ENCODE data around the gene KRTAP19-4.
"Not testable (repeated sequence)": the region's sequence is repeated elsewhere in the genome, so short reads cannot be mapped to it uniquely, and the experiment has no call there.

KRTAP19-4 gene

GRCh38 chr21:30497065-30497464 lies at the start of gene KRTAP19-4:
KRTAP19-4 (minus strand) TSS chr21:30497165; CDS start chr21:30497110, 55 bp downstream.
- no peak within 1 kb of the TSS for H3K27ac Mint-ChIP-seq
- H3K36me3 Mint-ChIP-seq: no peaks in the 10 kb centered on the region
- H3K4me3 Mint-ChIP-seq: no peak within 1 kb of the TSS
- no peaks in the 10 kb centered on the region for H3K9me3 Mint-ChIP-seq (ENCODE audit: low read depth)
- H3K27me3 Mint-ChIP-seq: no peaks in the 10 kb centered on the region
- no peaks in the 10 kb centered on the region for H3K4me1 Mint-ChIP-seq (ENCODE audit: low read depth)

- H3K9me3 Mint-ChIP-seq (ENCODE audit: low read depth): peaks cover 4% of the 10 kb centered on the region
- no peak within 1 kb of the TSS for H3K4me3 Mint-ChIP-seq
- no peaks in the 10 kb centered on the region for H3K27me3 Mint-ChIP-seq
- H3K27ac Mint-ChIP-seq: no peak within 1 kb of the TSS
- H3K4me1 Mint-ChIP-seq (ENCODE audit: low read depth): no peaks in the 10 kb centered on the region
- no peaks in the 10 kb centered on the region for H3K36me3 Mint-ChIP-seq
Observed at GRCh38 chr21:30541764-30542163, 44.8 kb upstream of the KRTAP19-4 start, which contains the start of gene KRTAP19-6. KRTAP19-6 (minus strand) TSS chr21:30541864; CDS start chr21:30541833, 31 bp downstream.

GRCh38 chr21:30518876-30519275 lies 21.9 kb upstream of the KRTAP19-4 start:
- no peak overlapping the region for H3K4me3 Mint-ChIP-seq
- H3K27me3 Mint-ChIP-seq: peaks cover 1% of the 10 kb centered on the region
- no peaks in the 10 kb centered on the region for H3K4me1 Mint-ChIP-seq (ENCODE audit: low read depth)
- H3K9me3 Mint-ChIP-seq (ENCODE audit: low read depth): peaks cover 5% of the 10 kb centered on the region
- no peaks in the 10 kb centered on the region for H3K36me3 Mint-ChIP-seq
- no peak overlapping the region for H3K27ac Mint-ChIP-seq

- Mint-ChIP-seq H3K4me3 (no peak overlapping the region), H3K9me3 (ENCODE audit: low read depth) (peaks cover 5% of the 10 kb centered on the region), H3K4me1 (ENCODE audit: low read depth) (no peaks in the 10 kb centered on the region), H3K36me3 (no peaks in the 10 kb centered on the region), H3K27me3 (peaks cover 1% of the 10 kb centered on the region), H3K27ac (no peak overlapping the region)
Observed at GRCh38 chr21:30515681-30516080, 18.7 kb upstream of the KRTAP19-4 start.

GRCh38 chr21:30505621-30506205 lies 8.7 kb upstream of the KRTAP19-4 start:
- not testable (repeated sequence) for H3K36me3 Mint-ChIP-seq; H3K9me3 Mint-ChIP-seq (ENCODE audit: low read depth); H3K4me1 Mint-ChIP-seq (ENCODE audit: low read depth); H3K27ac Mint-ChIP-seq; H3K27me3 Mint-ChIP-seq; H3K4me3 Mint-ChIP-seq

- Mint-ChIP-seq H3K4me3 (no peak within 1 kb of the TSS), H3K36me3 (no peaks in the 10 kb centered on the region), H3K27me3 (no peaks in the 10 kb centered on the region), H3K27ac (no peak within 1 kb of the TSS), H3K4me1 (ENCODE audit: low read depth) (no peaks in the 10 kb centered on the region), H3K9me3 (ENCODE audit: low read depth) (no peaks in the 10 kb centered on the region)
Observed at GRCh38 chr21:30502041-30502440, 5.1 kb upstream of the KRTAP19-4 start, which contains the start of gene KRTAP19-5. KRTAP19-5 (minus strand) TSS chr21:30502141; CDS start chr21:30502090, 51 bp downstream.

- no peak within 1 kb of the TSS for H3K4me3 Mint-ChIP-seq
- no peaks in the 10 kb centered on the region for H3K4me1 Mint-ChIP-seq (ENCODE audit: low read depth)
- no peaks in the 10 kb centered on the region for H3K36me3 Mint-ChIP-seq
- no peak within 1 kb of the TSS for H3K27ac Mint-ChIP-seq
- H3K27me3 Mint-ChIP-seq: no peaks in the 10 kb centered on the region
- peaks cover 6% of the 10 kb centered on the region for H3K9me3 Mint-ChIP-seq (ENCODE audit: low read depth)
Observed at GRCh38 chr21:30491963-30492428, 5.0 kb downstream of the KRTAP19-4 start, which contains the start of gene KRTAP19-3. KRTAP19-3 (minus strand) TSS chr21:30492013; CDS start chr21:30491957, 56 bp downstream.

GRCh38 chr21:30487336-30487735 lies 9.6 kb downstream of the KRTAP19-4 start, which contains the start of gene KRTAP19-2:
KRTAP19-2 (minus strand) TSS chr21:30487436; CDS start chr21:30487348, 88 bp downstream.
- Mint-ChIP-seq H3K4me3 (no peak within 1 kb of the TSS), H3K4me1 (ENCODE audit: low read depth) (no peaks in the 10 kb centered on the region), H3K27me3 (no peaks in the 10 kb centered on the region), H3K9me3 (ENCODE audit: low read depth) (peaks cover 13% of the 10 kb centered on the region), H3K36me3 (no peaks in the 10 kb centered on the region), H3K27ac (no peak within 1 kb of the TSS)

GRCh38 chr21:30486180-30486579 lies 10.8 kb downstream of the KRTAP19-4 start:
- H3K9me3 Mint-ChIP-seq (ENCODE audit: low read depth): peaks cover 13% of the 10 kb centered on the region
- no peaks in the 10 kb centered on the region for H3K36me3 Mint-ChIP-seq
- H3K27ac Mint-ChIP-seq: no peak overlapping the region

GRCh38 chr21:30482130-30482529 lies 14.8 kb downstream of the KRTAP19-4 start:
- peaks cover 7% of the 10 kb centered on the region for H3K9me3 Mint-ChIP-seq (ENCODE audit: low read depth)
- H3K4me1 Mint-ChIP-seq (ENCODE audit: low read depth): no peaks in the 10 kb centered on the region
- H3K27me3 Mint-ChIP-seq: peaks cover 2% of the 10 kb centered on the region
- no peaks in the 10 kb centered on the region for H3K36me3 Mint-ChIP-seq
- H3K4me3 Mint-ChIP-seq: no peak overlapping the region
- H3K27ac Mint-ChIP-seq: no peak overlapping the region

More at GRCh38 chr21:30486180-30486579, 10.8 kb downstream of the KRTAP19-4 start:
- Mint-ChIP-seq H3K4me1 (ENCODE audit: low read depth) (no peaks in the 10 kb centered on the region), H3K27me3 (no peaks in the 10 kb centered on the region), H3K4me3 (no peak overlapping the region)

GRCh38 chr21:30480145-30480544 lies 16.8 kb downstream of the KRTAP19-4 start, which contains the start of gene KRTAP19-1:
KRTAP19-1 (minus strand) TSS chr21:30480367; CDS start chr21:30480317, 50 bp downstream.
- Mint-ChIP-seq H3K36me3 (no peaks in the 10 kb centered on the region), H3K4me1 (ENCODE audit: low read depth) (no peaks in the 10 kb centered on the region), H3K9me3 (ENCODE audit: low read depth) (no peaks in the 10 kb centered on the region), H3K27me3 (peaks cover 2% of the 10 kb centered on the region), H3K27ac (no peak within 1 kb of the TSS), H3K4me3 (no peak within 1 kb of the TSS)

GRCh38 chr21:30479259-30479658 lies 17.7 kb downstream of the KRTAP19-4 start:
- no peaks in the 10 kb centered on the region for H3K9me3 Mint-ChIP-seq (ENCODE audit: low read depth)
- H3K4me1 Mint-ChIP-seq (ENCODE audit: low read depth): no peaks in the 10 kb centered on the region
- no peaks in the 10 kb centered on the region for H3K36me3 Mint-ChIP-seq
- H3K4me3 Mint-ChIP-seq: no peak overlapping the region
- peaks cover 2% of the 10 kb centered on the region for H3K27me3 Mint-ChIP-seq
- H3K27ac Mint-ChIP-seq: no peak overlapping the region

- no peak overlapping the region for H3K4me3 Mint-ChIP-seq
- H3K27me3 Mint-ChIP-seq: peaks cover 2% of the 10 kb centered on the region
- no peaks in the 10 kb centered on the region for H3K4me1 Mint-ChIP-seq (ENCODE audit: low read depth)
- H3K36me3 Mint-ChIP-seq: no peaks in the 10 kb centered on the region
- no peak overlapping the region for H3K27ac Mint-ChIP-seq
- no peaks in the 10 kb centered on the region for H3K9me3 Mint-ChIP-seq (ENCODE audit: low read depth)
Observed at GRCh38 chr21:30478004-30478403, 19.0 kb downstream of the KRTAP19-4 start.

GRCh38 chr21:30468900-30469714 lies 27.9 kb downstream of the KRTAP19-4 start:
- no peaks in the 10 kb centered on the region for H3K36me3 Mint-ChIP-seq
- H3K4me1 Mint-ChIP-seq (ENCODE audit: low read depth): no peaks in the 10 kb centered on the region
- H3K9me3 Mint-ChIP-seq (ENCODE audit: low read depth): no peaks in the 10 kb centered on the region
- H3K27ac Mint-ChIP-seq: no peak overlapping the region
- no peak overlapping the region for H3K4me3 Mint-ChIP-seq
- H3K27me3 Mint-ChIP-seq: peaks cover 6% of the 10 kb centered on the region

GRCh38 chr21:30463713-30464112 lies 33.3 kb downstream of the KRTAP19-4 start:
- Mint-ChIP-seq H3K4me3 (no peak overlapping the region), H3K36me3 (no peaks in the 10 kb centered on the region), H3K27ac (no peak overlapping the region), H3K9me3 (ENCODE audit: low read depth) (peaks cover 3% of the 10 kb centered on the region), H3K27me3 (peaks cover 6% of the 10 kb centered on the region), H3K4me1 (ENCODE audit: low read depth) (no peaks in the 10 kb centered on the region)

Data from activated naive CD8-positive, alpha-beta T cell (primary cell).